HG03097 (cell line): ENCODE data around the gene HIVEP2.

Experiments
- ATAC-seq: cut with Tn5 transposase; IDR thresholded peaks from one replicate; pipeline ENCODE4 v1.9.1; 2021; ENCODE audit not compliant: unreplicated experiment, low FRiP score

HIVEP2 gene

DNA sequence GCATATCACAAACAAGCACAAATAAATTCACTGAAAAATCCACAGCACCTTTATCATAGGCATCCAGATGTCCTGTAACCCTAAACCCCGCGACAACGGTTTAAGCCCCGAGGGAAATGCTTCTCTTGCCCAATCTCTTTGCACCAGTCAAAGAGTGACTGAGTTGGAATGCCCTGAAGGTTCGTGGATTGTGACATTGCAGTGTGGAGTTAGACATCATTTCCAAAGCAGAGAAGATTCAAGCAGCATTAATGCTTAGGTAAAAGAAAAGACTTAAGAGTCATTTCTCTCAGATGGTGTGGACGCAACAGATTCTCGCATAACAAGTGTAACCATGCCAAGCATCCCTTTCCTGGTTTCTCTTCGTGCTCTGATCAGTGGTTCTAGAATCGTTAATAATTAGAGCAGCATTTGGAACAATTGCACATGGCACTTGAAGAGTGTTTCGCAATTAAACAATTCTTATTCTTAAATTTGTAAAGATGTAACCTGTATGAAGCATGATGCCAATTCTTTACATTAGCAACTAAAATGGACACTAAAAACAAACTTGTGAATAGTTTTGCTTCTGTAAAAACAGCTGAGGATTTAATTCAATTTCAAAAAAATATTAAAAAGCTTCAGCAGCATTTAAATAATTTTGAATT, 121.6 kb downstream of the HIVEP2 start:
- no peak for ATAC-seq

DNA sequence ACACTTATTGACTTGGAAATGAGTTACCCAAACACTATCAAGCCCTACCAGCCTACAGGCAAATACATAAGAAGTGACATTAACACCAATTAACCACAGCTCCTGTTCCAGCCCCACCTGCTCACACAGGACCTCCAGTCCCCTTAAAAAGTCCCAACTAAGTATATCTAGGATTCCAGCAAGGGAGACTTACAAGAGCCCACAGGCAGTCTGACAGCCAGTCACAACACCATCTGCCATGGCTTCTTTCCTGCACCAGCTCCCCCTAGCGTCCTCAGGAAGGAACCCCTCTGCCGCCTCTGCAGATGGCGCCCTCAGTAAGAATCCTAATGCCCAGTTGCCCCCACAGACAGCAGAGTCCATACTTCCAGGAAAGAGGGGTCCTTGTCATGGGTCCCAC, 122.1 kb downstream of the HIVEP2 start:
- no peak for ATAC-seq

DNA sequence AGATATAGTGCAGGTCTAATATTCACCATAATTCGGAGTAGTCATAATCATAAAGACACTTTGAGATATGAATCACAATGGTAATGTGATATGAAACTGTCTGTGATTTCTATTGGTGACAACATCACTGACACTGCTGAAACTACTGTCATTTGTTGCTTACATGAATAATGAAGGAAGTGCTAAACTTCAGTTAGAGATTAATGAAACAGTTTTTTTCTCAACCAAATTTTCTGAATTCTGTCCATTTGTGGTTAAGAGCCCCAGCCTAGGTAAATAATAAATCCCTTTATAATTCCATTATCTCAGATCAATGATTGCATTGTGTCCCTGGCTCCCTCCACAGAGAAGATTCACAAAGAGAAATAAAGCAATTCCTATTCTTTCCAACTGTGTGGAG, 122.6 kb downstream of the HIVEP2 start:
- peak; percentile 74 for ATAC-seq

DNA sequence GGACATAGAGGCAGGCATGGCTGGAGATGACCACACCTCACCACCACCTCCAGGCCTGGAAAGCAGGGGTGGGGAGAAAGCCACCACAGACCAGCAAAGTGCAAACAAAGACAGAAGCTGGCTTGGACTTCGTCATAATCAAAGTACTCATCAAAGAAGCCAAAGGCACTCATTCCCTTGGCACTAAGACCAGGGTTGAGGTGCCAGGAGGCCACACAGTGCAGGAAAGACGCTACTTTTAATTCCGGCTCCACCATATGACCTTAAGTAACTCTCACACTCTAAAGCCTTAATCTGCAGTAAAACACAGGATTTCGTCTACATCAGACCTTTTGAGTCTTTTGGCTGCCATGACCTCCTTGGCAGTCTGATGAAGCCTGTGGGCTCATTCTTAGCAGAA, 123.1 kb downstream of the HIVEP2 start:
- no peak for ATAC-seq

DNA sequence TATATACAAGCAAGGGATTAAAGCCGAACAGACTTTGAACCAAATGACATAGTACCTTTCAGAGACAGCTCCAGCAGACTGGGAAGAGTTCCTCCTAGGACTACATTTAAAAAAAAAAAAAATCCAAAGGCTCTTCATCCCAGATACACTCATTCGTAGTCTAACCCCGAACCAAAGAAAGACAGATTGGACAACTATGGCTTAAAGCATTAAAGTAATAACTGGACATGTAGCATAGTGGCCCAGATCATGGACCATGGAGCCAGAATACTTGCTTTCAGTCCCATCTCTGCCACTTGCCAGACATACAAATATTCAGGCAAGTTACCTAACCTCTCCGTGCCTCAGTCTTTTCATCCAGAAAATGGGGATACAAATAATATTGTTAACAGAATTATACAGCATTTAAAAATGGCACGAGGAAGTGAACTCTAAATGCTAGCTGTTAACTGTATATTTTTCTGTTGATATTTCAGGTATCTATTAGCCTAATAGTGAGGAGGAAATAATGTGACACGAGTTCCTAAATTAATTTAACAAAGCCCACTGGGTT, 123.7 kb downstream of the HIVEP2 start:
- no peak for ATAC-seq

DNA sequence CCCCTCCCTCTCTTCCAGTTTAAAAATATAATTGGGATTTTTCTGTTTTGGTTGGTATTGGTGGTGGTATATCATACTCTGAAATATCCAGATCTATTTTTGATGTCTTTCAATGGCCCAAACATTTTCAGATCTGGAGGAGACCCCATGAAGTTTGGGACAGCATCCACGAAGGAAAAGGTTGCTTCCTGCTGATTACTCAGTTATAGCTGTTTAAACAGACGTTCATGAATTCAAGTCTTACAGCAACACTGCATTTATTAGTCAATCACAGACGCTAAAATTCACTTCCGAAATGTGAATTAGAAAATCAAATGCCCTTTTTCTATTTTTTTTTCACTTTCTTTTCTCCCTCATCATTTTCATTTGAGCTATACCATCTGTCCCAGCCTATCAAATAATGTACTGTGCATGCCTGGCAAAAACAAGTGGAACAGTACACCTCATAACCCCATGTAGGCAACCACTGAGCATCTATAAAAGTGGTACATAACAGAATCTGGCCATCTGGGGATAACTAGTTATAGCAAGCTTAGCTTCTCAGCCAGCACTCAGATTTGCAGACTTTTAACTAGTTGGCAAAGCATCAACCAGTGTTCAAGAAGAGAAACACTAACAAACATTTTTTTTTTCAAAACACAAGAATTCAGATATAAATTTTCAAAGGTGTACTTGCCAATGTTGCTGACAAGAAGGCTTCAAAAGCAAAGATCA, 124.5 kb downstream of the HIVEP2 start:
- no peak for ATAC-seq

DNA sequence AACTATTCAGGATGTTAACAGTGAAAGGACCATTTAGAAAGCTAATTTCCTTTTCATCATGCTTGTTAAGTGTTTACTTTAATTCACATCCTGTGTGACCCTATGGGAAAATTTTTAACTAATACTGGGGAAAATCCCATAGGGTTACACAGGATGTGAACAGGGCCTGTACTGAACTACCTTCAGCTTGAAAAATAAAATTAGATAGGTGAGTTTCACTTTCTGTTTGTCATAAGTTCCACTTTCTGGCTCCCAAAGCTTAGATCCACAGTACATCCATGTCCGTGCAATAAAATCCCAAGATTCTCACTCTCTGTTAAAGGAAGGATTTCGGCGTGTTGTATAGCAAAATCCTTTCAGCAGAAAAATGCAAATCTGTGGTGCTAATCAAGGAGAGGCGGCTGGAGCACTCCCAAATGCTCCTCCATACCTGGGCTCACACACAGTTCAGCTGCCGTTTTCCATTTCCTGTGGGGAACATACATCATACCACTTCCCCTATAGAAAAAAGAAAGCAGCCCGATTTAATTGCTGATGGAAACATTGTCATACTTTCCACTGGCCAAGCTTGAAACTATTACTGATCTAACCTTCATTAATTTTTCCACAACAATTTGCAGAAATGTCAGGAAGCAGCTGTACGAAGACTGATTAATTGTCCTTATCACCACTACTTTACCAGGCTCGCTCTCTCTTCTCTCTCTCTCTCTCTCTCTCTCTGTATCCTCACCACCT, 125.2 kb downstream of the HIVEP2 start:
- ATAC-seq, result peak; percentile 66

DNA sequence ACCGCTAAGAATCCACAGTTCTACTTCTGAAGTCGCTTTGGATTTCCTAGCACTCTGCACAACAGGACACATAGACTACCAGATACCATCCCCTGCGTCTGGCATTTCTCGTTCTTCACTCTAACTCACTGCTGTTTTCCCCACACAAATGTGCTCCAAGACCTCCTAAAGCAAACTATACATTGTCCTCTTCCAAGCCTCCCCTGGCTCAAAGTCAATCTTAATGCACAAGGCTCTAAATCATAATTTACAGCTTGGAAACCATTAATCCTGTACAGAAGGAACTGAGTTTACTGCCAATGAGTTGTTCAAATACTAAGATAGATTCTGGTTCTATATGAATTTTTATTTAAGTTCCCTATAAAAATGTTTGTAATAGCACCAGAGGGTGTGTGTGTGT, 128.5 kb downstream of the HIVEP2 start:
- ATAC-seq, result no peak

DNA sequence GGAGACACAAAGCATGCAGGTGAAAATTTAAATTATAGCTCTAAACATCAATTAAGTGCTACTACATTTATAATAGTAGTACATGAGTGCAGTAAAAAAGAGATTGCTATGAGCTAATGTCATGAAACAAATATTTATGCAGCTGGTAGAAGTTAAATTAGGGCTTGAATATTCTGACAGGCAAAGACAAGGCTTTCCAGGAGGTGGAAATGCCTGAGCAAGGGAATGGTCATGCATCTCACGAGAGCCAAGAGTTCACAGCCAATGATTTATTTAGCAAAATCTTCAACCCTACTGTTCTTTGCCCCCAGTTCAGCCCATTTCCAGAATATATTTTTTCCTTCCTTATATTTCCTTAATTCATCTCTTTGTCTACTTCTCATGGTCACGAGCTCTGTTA, 128.9 kb downstream of the HIVEP2 start:
- ATAC-seq, result no peak

DNA sequence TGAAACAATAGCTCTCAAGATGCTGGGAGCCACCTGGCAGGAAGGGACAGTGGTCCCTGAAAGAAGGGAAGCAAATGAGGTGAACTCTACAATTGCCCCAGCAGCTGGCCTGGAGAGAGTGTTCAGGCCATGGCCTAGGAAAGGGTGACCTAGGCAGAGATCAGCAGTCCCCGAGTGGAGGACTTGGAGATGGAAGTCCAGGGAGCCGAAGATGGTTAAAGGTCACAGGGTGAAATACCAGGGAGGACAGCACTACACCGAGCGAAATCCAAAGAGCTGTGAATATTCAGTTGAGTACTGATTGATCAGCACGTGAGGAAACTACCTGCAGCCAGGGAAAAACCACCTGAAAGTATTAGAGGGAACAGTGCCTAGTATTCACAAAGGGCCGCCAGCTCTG, 133.1 kb downstream of the HIVEP2 start:
- ATAC-seq, result no peak

DNA sequence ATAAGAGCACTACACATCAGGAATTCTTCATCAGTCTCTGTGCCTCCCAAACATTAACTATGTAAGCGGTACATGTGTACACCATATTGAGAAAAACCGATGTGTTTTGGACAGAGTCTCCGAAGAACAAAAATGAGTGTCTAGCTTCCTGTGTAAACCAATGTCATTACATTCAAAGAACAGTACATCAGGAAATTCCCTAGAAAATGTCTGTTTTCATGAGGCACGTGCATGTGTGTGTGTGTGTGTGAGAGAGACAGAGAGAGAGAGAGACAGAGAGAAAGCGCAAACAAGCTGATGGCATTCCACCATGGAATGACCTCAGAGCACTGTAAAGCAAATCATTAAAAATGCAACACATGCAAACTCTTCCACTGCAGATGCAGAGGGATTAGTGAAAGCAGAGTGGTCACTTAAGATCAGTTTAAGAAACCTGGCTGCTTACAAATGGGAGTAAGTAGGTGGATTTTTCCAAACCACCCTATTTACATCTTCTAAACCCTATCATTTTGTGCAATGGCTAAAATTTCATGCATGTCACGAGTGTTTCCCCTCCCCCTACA, 133.9 kb downstream of the HIVEP2 start:
- ATAC-seq, result no peak

DNA sequence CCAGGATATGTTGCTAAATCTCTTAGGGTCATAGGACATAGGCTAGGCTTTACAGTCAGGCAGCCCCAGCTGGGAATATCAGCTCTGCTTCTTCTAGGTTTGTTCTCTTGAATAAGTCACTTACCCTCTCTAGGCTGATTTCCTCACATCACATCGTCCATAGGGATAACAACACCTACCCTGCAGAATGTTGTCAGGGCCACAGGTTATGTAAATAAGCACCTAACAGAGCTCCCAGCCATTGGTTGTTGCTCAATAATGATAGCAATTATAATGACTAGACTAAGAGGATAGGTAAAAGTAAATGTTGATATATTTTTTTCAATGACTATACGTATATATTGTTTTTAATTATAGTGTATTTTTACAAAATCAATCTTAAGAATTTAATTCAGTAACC, 135.0 kb downstream of the HIVEP2 start:
- no peak for ATAC-seq

DNA sequence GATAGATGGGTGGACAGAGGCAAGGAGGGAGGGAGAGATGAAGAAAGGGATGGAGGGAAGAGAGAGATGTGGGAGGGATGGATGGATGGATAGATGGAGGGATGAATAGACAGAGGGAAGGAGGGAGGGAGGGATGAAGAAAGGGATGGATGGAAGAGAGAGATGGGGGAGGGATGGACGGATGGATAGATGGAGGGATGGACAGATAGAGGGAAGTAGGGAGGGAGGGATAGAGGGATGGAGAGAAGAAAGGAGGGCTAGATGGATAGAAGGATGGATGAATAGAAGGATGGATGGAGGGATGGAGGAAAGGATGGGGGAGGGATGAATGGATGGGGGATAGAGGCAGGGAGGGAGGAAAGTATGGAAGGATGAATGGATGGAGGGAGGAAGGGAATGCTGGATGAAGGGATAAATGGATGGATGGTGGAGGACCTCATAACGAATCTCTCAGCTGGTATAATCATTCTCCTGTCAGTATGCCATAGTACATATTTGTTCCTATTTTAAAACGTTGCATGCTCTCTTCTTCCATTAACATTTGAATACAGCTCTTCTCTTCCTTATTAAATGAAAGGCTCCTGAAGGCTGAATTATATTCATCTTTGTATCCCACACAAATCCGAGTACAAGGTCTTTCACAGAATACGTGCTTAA, 136.4 kb downstream of the HIVEP2 start:
- ATAC-seq, result no peak

DNA sequence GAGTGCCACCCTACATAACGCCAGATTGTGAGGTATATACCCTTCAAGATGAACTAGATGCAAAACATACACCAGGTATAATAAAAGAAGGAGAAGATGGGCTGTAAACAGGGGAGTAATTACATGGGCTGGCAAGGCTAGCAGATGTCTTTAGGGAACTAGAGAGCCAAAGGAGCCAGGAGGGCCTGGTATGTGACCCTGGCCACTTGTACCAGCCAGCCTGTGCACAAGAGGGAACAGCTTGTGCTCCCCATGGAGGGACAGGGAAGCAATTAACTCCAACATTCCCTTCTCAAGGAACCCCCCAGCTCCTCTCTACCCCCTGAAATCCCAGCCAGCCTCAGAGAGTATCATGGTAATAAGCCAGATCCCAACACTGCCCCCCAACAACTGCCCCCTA, 139.9 kb downstream of the HIVEP2 start:
- ATAC-seq, result no peak

DNA sequence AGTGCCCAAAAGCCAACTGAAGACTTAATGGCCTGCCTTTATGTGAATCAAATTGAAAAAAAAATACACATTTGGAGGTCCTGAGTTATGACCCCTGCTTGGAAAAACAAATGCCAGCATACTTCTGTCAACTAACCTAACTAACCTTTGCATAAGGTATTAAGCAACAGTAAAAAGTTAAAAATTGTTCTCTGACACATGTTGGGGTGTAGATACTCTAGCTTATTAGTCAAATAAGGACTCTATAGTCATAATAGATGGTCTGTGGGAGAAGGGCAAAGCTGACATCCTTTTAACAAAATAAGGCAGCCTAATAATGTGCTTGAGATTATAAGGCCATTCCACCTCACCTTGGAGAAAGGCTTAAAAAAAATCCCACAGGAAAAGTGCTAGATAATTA, 140.5 kb downstream of the HIVEP2 start:
- ATAC-seq, result no peak

DNA sequence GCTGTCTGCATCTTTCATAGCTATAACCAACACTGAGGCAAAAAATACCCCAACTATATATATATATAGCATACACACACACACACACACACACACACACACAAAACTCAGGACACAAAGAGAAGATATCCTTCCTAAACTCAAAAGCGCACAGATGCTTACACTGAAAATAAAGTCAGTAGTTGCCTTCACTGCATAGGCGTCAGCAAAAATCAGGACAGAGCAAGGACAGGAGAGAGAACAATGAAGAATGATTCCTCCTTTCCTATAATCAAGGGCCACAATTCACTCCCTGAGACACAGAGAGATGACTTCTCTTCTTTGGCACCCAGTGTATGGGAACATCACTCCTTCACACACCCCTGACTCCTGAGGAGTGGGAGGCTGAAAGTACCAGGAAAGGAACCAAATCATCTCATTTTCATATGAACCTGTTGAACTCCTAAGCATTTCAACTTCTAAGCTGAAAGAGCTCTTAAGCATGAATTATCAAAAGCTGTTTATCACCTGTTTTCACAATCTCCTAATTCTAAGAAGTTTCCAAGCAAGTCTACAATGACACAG, 141.4 kb downstream of the HIVEP2 start:
- ATAC-seq, result no peak

DNA sequence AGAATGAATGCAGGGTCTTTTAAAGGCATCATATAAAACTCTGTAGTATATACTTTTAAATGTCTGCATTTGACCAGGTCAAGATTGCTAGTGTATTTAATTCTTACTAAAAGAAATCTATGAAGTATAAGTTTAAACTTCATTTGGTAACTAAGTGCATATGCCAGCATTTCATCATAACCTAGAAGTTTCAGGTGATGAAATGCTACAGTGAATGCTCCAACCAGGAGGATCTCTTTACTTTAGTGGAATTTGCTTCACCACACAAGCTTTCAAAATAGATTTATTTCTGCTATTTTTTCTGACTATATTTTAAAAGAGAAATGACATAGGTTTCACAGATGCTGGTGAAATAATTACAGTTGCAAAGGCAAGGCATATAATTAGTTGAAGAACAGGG, 141.9 kb downstream of the HIVEP2 start:
- no peak for ATAC-seq

DNA sequence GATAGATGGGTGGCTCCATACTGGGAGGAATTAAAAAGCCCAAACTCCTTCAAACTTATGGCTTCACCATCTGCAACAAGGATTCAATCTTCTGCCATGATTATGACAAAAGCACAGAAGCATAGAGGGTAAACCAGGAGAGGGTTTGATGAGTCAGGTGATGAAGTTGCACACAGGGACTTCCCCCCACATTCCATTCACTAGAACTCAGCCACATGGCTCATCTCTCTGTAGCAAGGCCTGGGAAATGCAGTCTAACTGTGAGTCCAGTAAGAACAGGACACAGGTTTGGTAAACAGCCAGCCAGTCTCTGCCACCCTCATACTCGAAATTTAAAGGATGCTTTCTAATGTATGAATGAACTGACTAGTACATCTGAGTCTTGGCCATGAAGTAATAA, 142.9 kb downstream of the HIVEP2 start:
- no peak for ATAC-seq

DNA sequence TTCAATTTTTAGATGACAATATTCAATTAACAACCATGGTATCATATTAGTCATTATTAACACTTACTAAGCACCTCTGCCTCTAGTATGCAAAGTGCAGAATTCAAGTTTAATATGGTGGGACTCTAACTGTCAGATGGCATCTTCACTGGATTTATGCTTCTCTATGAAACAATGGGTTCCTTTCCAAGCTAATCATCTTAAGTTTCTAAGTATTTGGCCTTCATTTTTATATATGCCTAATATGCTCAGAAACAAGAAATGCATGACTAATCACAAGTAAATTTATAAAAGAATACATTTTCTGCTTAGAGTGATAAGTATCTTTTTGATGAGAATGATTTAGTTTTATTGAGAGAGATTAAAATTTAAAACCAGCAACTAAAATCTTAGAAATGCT, 144.7 kb downstream of the HIVEP2 start:
- ATAC-seq, result no peak

DNA sequence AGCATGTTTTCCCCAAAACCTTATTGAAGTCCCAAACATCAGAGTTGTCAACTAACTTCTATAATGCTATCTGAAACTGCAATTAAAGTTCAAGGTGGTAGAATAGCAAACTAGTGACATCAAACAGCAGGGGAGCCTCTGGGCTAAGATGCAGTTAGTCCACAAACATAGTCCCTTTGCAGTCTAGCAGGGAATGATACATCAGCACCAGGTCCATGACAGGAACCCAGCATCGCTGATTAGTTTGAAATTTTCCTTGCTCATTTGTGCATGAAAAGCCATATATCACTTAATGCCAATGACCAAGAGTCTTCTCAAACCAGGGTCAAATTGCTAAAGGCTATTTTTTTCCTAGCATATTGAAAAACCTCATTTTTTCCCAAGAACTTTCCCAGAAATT, 145.3 kb downstream of the HIVEP2 start:
- ATAC-seq, result no peak
